GM19463 (cell line): ENCODE data around the gene BMP10.
"Not testable (repeated sequence)": the region's sequence is repeated elsewhere in the genome, so short reads cannot be mapped to it uniquely, and the experiment has no call there.

ENCODE experiments used
- ATAC-seq: cut with Tn5 transposase; IDR thresholded peaks from one replicate; pipeline ENCODE4 v1.9.1; 2021; ENCODE audit warnings: mild to moderate bottlenecking, moderate library complexity; ENCODE audit not compliant: unreplicated experiment

The BMP10 gene

DNA sequence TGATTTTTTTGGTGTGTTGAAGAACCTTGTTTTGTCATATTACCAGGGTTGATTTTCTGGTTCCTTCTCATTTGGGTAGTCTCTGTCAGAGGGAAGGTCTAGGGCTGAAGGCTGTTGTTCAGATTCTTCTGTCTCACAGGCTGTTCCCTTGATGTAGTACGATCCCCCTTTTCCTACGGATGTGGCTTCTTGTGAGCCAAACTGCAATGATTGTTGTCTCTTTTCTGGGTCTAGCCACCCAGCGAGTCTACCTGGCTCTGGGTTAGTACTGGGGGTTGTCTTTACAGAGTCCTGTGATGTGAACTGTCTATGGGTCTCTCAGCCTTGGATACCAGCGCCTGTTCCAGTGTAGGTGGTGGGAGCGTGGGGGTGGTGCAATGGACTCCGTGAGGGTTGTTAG lies 24.8 kb upstream of the BMP10 start:
- ATAC-seq = not testable (repeated sequence)

DNA sequence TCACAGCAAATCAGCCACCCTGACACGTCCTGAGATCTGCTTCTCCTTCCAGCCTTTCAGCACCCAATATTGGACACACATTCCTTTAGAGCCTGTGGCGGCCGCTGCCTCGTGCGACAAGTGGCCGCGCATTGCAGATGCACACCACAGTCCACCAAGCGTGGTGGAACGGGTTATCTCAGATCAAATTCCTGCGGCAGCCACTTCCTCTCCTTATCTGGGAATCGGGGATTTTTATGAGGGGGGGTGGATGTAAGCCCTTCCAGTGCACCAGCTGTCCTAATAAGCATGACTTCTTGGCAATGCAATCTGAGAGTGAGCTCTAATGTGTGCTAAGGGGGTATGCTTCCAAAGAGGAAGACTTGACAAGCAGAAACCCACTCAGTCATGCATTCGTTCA lies 18.3 kb upstream of the BMP10 start:
- ATAC-seq = no peak

DNA sequence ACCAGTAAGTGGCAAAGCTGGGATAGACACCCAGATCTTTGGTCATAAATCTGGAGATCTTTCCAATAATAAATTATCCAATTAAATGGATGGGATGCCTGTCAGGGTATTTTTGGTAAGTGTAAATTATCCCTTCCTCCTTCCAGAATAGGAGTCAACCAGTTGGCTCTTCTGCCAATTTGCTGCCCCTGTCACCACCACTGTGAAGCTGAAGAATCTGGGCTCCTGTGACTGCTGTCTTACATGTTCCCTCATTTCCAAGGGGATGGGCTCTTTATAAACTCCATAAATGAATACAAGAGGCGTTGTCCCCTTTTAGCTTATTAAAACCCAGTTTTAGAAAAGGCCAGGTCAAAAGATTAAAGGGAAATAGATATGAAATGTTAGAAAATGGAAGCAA lies 17.8 kb upstream of the BMP10 start:
- ATAC-seq = no peak

DNA sequence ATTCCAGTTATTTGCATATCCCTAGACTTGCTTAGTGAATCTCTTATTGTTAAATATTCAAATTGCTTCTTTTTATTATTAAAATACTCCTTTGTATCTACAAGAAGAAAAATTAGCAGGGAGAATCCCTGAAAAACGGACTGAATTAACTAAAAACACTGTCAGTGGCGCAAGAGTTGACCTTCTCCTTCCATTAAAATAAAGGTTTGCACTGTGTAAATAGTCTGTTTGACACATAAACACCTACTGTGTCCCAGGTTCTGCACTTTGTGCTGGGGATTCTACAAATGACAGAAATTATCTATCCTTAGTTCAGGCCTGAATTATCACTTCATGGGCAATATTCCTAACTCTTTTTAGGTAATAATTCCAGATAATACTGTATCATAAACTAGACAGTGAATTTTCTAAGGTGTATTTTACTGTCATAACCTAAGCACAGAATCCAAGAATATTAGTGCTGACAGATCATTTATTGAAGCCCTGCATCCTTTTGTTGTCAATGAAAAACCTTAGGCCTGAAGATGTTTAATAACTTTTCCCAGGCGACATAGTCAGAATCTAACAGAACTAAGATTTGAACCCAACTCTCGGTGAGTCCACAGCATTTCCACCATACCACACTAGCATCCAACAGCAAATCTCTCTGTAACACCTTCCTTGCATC lies 17.0 kb upstream of the BMP10 start:
- no peak for ATAC-seq

DNA sequence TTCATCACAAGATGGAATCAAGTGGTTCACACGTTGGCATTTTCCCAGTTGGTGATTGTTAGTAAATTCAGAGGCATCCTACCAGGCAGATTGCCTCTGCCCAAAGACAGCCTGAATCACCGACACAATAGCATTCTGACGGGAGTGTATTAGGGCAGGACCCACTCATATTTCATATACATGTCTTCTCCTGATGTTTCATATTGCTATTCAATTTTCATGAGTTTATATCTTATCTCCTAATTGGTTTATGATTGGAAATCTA lies 14.5 kb upstream of the BMP10 start:
- no peak for ATAC-seq

DNA sequence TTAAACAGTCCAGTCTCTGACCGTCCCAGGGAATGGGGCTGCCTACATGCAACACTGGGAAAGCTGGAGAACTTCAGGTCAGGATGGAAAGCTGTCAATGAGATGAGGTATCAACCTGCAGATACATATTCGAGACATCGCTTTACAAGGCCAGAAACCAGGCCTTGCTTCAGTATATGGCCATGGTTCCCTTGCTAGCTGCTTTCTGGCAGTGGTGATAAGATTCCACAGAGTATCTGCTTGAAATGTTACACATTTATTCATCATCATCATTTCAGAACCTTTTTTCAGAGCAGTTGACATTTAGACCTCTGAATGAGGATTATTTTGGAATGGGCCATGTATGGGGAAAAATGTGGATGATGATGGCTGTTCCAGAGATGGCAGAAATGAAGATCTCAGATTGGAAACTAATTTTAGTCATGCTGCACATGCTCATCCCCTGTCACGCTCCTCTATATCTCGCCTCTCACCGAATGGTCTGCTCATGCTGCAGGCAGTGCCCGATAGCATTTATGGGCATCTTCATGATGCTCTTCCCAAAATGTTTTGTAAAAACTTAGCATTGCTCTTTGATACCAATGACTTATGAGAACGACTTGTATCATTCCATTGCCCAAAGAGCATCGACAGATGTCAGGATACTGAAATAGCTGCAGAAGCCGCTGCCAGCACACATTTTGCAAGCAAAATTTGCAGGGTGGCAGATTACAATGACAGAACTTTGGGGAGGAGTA lies 14.0 kb upstream of the BMP10 start:
- no peak for ATAC-seq

DNA sequence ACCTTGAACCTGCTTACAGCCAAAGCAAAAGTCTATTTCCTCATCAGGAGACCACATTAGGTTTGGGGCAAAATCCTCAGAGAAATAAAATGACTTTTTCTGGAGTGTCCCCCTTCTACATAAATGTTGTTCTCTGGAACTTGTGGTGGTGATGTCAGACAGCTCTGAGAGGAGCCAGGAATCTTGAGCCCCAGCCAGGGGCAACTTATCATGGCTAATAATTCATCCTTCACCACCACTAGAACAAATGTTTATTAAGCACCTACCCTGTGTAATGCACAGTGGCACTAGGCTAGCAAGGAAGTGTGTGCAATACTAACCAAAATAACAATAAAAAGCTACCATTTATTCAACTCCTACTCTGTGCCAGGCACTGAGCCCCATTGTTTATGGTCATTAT lies 9.0 kb upstream of the BMP10 start:
- ATAC-seq = no peak

DNA sequence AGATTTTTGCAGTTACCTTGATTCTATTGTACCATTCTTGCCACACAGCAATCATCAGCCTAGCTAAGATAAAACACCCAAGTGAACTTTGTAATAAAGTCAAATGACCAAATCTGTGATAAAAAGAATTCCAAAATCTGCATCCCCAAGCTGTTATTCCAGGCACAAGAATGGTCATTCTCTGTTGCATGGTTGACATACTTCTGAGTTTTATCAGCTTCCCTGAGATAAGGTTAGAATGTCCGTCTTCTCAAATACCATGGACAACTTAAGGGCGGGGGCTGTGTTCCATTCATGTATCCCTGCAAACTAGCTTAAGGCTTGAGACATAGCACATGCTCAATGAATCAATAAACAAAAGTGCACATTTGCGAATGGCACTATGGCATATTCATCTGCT lies 8.1 kb upstream of the BMP10 start:
- ATAC-seq = no peak

DNA sequence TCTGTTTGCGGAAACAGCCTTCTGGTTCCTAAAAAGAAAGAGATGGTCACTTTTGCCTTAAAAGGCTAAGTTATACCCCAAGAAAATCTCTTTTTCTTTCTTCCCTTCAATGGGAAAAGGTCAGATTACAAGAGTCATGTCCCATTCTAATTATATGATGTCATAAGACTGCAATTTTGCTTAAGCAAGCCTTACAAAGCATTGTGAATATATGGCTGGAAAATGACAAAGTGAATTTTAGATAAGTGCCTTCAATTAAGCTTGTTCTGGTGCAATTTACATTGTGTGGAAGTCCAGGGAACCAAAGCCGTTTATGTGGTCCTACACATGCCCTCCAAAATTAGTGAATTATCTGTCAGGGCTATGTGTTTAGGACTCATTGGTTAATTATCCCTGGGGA lies 7.6 kb upstream of the BMP10 start:
- ATAC-seq = no peak

DNA sequence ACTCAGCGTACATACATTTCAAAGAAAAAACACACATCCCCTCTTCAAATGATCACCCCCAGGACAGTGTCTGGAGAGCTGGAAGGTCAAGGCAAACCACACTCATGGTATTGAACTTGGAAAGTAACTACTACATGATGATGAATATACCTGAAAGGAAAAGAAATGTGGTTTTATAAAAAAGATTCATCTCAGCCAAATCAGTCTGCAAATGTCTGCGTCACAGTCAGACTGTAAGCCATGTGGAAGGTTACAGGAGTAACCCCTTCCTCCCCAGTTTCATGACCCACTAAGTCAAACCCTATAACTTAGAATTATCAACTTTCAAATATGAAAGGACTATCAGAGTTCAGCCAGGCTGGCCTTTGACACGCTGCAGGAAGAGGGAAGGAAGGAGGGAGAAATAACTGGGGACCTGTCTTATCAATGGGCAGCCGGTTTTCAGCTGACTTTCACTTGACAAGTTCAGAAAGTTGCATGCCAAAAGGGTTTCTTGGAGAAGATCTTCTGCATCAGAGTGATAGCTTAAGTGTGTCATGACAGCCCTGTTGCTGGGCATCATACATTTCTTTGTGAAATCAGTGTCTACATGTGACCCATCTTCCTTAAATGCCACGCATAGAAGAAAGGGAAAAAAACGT lies 7.0 kb upstream of the BMP10 start:
- ATAC-seq = no peak

DNA sequence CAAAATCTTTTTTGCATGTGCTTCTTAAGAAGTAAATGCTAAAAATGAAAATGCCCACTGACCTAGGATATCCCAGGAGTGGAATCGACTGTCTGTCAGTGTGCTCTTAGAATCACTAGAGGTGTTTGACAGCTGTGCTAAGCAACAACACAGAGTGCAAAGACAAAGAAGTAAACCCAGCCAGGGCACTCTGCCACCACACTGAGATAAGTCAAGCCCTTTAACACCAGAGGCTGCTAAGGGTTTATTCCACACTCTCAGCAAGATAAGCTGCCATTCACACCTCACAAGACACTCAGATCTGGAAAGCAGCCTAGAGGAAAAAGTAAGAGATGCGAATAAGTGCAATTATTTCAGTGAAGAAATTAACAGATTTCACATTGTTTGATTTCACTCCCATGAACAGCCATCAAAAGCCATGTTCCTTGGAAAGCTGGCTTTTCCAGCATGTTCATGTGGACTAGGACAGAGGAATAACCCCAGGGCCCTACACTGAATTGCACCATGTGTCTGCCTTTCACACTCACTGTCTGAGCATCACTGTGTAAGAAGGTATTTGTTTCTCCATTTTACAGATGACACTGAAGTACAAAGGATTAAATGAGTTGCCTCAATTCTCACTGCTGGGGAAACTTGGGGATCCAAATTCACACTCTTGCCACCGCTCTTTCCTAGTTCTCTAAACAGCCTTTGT lies 6.0 kb upstream of the BMP10 start:
- no peak for ATAC-seq

DNA sequence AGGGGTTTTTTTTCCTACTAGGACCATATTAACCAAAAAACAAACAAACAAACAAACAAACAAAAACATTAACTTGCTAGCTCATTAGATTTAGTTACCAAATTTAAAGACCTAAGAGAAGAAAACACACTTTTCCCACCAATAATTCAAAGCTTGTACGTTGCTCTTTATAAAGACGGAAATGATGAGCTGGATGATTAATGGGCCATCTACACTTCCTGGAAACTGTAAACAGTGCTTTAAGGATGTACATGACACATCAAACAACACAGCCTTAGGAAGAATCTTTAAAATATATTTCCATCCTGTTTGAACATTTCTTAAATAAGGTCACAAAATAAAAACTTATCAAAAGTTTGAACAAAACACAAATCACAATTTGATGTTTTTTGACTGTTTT lies 982 bp downstream of the BMP10 start:
- ATAC-seq = no peak

DNA sequence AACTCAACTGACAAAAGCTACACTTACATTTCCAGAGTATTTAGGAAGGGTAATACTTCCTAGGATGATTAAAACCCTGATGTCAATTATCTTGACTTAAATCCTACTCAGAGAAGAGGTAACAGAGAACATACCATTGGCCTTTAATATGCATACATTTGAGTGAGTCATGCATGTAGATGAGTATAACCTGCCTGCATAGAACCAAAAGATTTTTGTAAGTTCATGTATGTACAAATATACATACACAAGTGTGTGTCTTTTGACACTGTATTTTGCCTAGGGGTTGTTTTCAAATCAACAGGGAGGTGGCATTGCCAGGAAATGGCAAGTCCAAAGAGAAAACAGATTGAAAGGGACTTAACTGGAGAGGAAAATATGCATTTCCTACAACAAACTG lies 6.1 kb downstream of the BMP10 start:
- no peak for ATAC-seq

DNA sequence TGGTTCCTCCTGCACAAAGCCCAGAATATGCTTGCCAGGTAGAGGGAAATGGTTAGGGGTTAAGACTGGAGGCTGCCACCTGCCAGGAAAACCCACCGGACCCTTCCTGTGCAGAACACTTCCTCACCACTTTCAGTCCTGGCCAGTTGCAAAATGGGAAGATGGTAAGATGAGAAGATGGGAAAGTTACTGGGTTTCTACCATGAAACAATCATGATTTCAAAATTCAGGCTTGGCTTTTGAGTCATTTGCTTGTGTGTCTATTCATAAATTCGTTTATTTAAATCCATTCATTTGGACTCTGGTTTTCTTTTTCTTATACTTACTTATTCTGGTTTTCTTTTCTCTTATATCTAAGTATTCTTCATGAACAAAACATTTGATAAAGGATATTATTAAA lies 7.2 kb downstream of the BMP10 start:
- no peak for ATAC-seq

DNA sequence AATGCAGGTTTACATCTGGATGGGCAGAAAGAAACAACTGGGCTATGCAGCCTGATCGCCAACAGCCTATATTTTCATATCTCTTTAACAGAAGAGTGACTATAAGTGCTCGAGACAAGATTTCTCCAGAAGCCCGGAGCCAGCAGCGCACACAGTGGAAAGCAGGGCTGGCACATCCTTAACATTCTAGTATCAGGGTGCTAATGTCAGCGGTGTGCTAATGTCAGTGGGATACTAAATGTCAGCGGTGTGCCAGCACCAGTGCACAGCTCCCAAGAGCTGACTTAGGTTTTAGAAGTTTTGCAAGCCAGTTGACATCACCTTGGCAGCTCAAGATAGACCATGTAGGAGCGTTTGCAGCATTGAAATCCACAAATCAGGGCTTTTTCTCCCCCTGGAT lies 8.3 kb downstream of the BMP10 start:
- ATAC-seq = no peak

DNA sequence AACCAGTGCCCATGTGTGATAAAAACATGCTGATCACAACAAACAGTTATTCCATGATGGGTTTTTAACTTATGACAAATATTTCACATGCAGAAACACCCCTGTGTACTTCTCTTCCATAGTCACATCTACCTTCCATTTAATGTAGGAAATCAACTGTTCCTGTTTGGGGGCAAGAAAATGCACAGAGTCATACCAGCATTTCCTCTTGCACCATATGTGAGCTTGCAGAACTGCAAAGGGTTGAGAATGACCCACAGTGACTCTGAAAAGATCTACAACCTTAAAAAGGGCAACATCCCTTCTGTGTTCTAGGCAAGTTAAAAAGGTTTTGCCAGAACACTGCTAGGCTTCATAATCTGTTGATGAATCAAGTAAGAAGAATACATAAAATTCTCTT lies 9.9 kb downstream of the BMP10 start:
- no peak for ATAC-seq

DNA sequence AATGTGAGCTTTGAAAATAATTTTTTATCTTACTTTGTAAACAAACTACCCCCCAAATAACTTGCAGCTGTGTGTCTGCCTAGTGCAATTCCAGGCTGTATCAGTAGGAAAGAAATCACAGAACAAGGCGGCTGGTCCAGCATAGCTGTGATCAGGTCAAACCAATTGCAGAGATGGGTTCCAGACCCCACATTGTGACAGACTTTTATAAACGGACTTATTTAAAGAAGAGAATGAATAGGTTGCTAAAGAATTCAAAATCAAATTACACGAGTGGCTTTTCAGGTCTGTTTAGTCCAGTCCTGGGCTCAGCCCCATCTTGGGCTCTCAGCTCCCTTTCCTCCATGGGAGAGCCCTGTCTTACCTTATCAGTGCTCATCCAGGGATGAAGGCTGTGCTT lies 11.1 kb downstream of the BMP10 start:
- no peak for ATAC-seq

DNA sequence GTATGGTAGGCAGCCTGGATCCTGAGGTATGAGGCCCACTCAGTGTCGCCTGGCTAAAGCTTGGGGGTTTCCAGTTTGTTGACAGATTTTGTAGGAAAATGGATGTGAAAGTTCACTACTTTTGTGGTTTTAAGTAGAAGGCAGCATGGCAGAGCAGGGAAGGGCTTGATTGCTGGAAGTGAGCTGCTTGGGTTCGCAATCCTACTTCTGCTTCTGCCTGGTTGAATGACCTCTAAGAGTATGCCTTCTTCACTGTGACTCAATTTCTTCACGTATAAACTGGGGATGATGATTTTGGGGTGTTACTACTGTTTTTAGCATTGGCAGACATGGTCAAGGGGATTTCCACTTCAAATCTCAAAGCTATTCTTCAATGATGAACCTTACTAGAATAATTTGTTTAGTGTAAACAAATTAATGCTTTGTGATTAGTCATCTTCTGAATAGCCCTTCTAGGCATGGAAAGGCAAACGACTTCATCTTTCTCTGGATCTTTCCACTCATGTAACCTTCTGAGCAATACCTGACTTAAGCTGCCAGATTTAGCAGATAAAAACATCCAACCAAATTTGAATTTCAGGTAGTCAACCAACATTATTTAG lies 13.2 kb downstream of the BMP10 start:
- ATAC-seq = no peak

DNA sequence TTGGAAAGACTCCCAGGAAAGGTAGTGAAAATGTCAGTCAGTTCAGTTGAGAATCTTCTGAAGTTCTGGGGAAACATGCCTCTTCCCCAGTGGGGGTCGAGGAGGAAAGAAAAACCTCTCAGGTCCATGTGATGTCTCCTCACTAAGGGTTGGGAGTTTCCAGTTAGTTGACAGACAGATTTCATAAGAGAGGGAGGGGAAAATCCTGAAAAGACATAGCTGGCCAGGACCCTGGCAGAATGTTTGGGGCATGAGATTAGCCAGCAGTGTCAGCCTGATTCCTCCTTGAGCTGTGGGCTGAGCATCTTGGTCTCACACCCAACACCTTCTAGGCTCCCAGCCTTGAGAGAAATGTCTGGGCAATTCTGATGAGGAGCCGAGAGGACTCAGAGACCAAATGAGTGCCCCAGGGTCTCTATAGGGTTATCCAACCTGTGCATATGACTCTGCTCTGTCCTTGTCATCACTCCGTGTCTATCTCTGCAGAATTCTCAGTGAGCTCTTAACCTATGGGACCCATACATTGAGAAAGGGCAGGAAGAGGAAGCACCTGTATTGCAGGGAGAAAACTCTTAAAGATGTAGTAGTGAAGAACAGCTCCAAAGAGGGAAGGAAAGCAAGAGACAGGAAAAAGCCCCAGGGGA lies 13.9 kb downstream of the BMP10 start:
- ATAC-seq = no peak

DNA sequence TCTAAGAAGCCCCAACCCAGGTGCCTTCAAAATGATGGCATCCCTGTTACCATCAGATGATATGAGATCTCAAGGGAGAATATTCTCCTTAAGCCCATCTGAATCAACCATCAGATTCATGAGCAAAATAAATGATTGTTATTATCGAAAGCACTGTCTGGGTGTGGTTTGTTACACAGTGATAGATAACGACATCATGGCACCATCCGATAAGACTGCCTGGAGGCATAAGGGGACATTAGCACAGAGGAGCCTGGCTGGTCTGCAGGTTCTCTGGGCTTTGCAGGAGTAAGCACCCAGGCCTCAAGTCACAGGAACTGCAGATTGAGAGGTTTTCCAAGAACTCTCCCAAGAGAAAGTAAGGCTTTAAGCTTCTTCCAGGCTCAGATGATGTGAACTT lies 15.6 kb downstream of the BMP10 start:
- ATAC-seq = no peak

DNA sequence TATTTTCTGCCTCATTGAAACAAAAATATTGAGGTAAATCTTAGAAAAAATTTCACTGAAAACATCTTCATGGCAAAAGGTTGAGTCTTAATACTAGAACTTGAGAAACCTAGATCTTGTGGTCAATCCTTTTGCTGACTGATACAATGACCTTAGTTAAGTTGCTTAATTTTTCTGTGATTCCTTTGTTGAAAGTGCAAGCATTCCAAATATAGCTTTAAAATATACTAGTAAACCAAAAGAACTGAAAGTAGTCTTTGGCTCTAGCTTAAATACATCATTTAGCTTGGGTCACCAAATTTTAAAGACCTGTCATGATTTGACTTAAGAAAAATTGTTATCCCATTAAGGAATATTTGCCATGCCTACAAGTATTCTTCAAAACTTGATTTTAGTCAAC lies 16.7 kb downstream of the BMP10 start:
- no peak for ATAC-seq
